Mesendoderm (in vitro differentiated cells): Measurements from ENCODE around the gene GJD2.

ENCODE experiments used
- DNase-seq: peaks from one replicate; pipeline ENCODE4 v3.0.0; 2013
- H2AK5ac ChIP-seq: 2 replicates; pipeline ENCODE4 v1.6.1; 2013; ENCODE audit warnings: low read length, inconsistent platforms
- H2BK120ac ChIP-seq: 2 replicates; pipeline ENCODE4 v1.6.1; 2013; ENCODE audit warnings: low read depth, mild to moderate bottlenecking, low read length, moderate library complexity, mixed read lengths
- H2BK15ac ChIP-seq: replicated peaks from 2 replicates; pipeline ENCODE4 v1.6.1; 2013; ENCODE audit warnings: low read depth, mild to moderate bottlenecking, moderate library complexity
- H2BK5ac ChIP-seq: 2 replicates; pipeline ENCODE4 v1.6.1; 2013; ENCODE audit warnings: low read length, inconsistent platforms
- H3K18ac ChIP-seq: 2 replicates; pipeline ENCODE4 v1.6.1; 2013; ENCODE audit warnings: mild to moderate bottlenecking, low read length, mixed read lengths
- H3K23ac ChIP-seq: one replicate; pipeline ENCODE4 v1.6.1; 2013; ENCODE audit warnings: low read length
- H3K27ac ChIP-seq: 2 replicates; pipeline ENCODE4 v1.5.1; 2013; ENCODE audit warnings: low read depth, mild to moderate bottlenecking, inconsistent platforms, low read length, moderate library complexity
- H3K27me3 ChIP-seq: 2 replicates; pipeline ENCODE4 v1.6.1; 2013; ENCODE audit warnings: low read length, control low read depth, mild to moderate bottlenecking, inconsistent platforms; ENCODE audit not compliant: insufficient read depth, poor library complexity
- H3K36me3 ChIP-seq: 2 replicates; pipeline ENCODE4 v1.6.1; 2013; ENCODE audit warnings: low read length, inconsistent platforms; ENCODE audit not compliant: control insufficient read depth, insufficient read depth
- H3K4ac ChIP-seq: one replicate; pipeline ENCODE4 v1.6.1; 2013; ENCODE audit warnings: low read depth, mild to moderate bottlenecking, low read length, moderate library complexity
- H3K4me1 ChIP-seq: 2 replicates; pipeline ENCODE4 v1.6.1; 2013; ENCODE audit warnings: low read depth, low read length, inconsistent platforms; ENCODE audit not compliant: control insufficient read depth
- H3K4me2 ChIP-seq: 2 replicates; pipeline ENCODE4 v1.6.1; 2013; ENCODE audit warnings: low read length
- H3K4me3 ChIP-seq: 2 replicates; pipeline ENCODE4 v1.5.1; 2013; ENCODE audit warnings: mild to moderate bottlenecking, low read length
- H3K56ac ChIP-seq: one replicate; pipeline ENCODE4 v1.6.1; 2013; ENCODE audit warnings: low read length
- H3K79me1 ChIP-seq: 2 replicates; pipeline ENCODE4 v1.6.1; 2013; ENCODE audit warnings: low read length, inconsistent platforms
- H3K79me2 ChIP-seq: 2 replicates; pipeline ENCODE4 v1.6.1; 2013; ENCODE audit warnings: mild to moderate bottlenecking, low read length; ENCODE audit not compliant: control insufficient read depth, insufficient read depth
- H3K9ac ChIP-seq: 2 replicates; pipeline ENCODE4 v1.6.1; 2013; ENCODE audit warnings: low read length, inconsistent platforms
- H4K5ac ChIP-seq: one replicate; pipeline ENCODE4 v1.6.1; 2013; ENCODE audit warnings: low read length
- H4K8ac ChIP-seq: one replicate; pipeline ENCODE4 v1.6.1; 2013; ENCODE audit warnings: low read depth, mild to moderate bottlenecking, control low read depth, low read length, moderate library complexity
- whole genome bisulfite sequencing: extraction: QIAGEN DNeasy Blood & Tissue Kit; methylation state at CpG from one replicate; pipeline ENCODE4 v1.1.7; 2013; ENCODE audit warnings: low lambda C conversion rate, missing lambda C conversion rate; ENCODE audit not compliant: insufficient coverage; ENCODE audit errors: extremely low coverage; 5-methylcytosine and 5-hydroxymethylcytosine counted together

Gene GJD2

DNA sequence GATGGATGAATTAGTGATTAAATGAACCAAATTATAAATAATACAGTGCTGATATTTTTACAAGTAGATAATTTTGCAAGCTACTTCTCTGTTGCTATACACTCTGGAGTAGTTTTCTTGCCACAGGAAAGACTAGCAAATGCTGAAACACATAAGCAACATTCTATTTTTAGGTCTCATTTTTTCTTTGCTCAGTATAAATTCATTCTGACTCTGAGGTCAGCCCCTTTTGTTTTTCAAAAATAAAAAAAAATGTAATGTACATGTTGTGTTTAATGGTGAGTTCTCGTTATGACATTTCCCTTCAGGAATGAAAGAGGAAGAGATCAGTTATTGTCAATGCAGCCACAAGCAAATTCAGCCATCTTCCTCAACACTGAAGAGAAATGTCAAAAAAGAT lies 24.9 kb downstream of the GJD2 start:
- Histone ChIP-seq H4K5ac (no peak overlapping the region), H3K4me3 (no peak overlapping the region), H3K9ac (no peak overlapping the region), H3K79me2 (no peaks in the 10 kb centered on the region), H3K4me2 (no peak overlapping the region), H3K23ac (no peak overlapping the region), H2BK15ac (no peak overlapping the region), H3K18ac (no peak overlapping the region), H4K8ac (no peak overlapping the region), H3K27ac (no peak overlapping the region), H2BK120ac (no peak overlapping the region), H2AK5ac (no peak overlapping the region), H2BK5ac (no peak overlapping the region), H3K4ac (no peak overlapping the region), H3K4me1 (no peaks in the 10 kb centered on the region), H3K79me1 (no peaks in the 10 kb centered on the region), H3K56ac (no peak overlapping the region), H3K36me3 (no peaks in the 10 kb centered on the region), H3K27me3 (no peaks in the 10 kb centered on the region)
- DNase-seq = no peak
- no CpG with 5 or more reads among the region's 1 CpG for WGBS

DNA sequence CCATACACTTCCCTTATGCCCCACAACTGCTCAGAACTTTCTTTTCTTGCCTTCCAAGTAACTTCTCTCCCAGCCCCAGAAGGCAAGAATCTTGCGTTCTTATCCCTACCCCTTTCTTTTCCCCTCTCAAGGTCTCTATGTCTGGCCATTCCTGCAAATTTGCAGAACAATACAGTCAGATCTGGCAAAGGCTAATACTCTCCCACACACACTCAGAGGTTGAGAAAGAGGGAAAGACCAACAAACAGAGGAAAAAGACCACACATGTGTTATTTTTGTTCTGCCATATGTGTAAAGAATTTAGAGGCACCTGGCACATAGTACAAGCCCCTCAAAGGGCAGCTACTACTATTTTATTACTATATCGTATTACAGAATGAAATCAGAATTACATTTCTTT lies 25.7 kb downstream of the GJD2 start:
- no peak overlapping the region for H3K27ac ChIP-seq
- H4K5ac ChIP-seq = no peak overlapping the region
- no peak overlapping the region for H3K9ac ChIP-seq
- H3K4me3 ChIP-seq = no peak overlapping the region
- no peaks in the 10 kb centered on the region for H3K27me3 ChIP-seq
- no peak overlapping the region for H3K56ac ChIP-seq
- no peak overlapping the region for H3K4ac ChIP-seq
- no peak overlapping the region for H2BK15ac ChIP-seq
- no peaks in the 10 kb centered on the region for H3K4me1 ChIP-seq
- H3K79me2 ChIP-seq = no peaks in the 10 kb centered on the region
- no peaks in the 10 kb centered on the region for H3K36me3 ChIP-seq
- H2BK120ac ChIP-seq = no peak overlapping the region
- no peak overlapping the region for H3K23ac ChIP-seq
- DNase-seq = no peak
- no peaks in the 10 kb centered on the region for H3K79me1 ChIP-seq
- H2AK5ac ChIP-seq = no peak overlapping the region
- no peak overlapping the region for H3K4me2 ChIP-seq
- WGBS = no CpG with 5 or more reads among the region's 2 CpGs
- H2BK5ac ChIP-seq = no peak overlapping the region
- no peak overlapping the region for H3K18ac ChIP-seq
- no peak overlapping the region for H4K8ac ChIP-seq

DNA sequence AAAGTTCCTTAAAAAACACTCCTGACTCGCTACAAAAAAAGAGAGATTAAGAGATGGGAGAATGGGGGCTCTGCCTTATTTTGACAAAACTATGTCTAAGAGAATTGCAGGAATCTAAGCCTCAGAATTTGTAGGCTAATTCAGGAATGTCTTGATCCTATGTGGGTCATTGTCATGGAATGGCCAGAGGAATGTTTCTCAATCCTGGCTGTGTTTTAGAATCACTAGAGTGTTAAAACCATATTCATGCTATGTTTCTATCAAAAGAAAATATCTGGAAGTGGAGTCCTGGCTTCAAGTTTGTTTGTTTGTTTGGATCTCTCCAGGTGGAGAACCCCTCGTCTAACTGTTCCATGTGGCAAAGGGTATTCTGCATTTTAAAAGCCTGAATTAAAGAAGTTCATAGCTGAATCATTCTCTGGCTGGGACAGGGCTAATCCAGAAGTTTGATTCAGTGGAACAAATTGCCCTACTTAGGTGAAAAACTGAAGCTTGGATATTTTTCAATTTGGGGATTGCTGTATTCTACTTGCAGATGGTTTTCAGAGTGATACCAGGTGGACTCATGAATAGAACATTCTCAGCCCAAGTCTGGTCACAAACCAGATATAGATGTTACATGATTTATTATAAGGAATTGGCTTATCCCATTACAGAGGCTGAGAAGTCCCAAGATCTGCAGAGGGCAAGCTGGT lies 28.2 kb downstream of the GJD2 start:
- H2BK15ac ChIP-seq = no peak overlapping the region
- H3K27ac ChIP-seq = no peak overlapping the region
- no peak overlapping the region for H3K4me2 ChIP-seq
- H3K79me1 ChIP-seq = no peaks in the 10 kb centered on the region
- no peak overlapping the region for H4K8ac ChIP-seq
- no peaks in the 10 kb centered on the region for H3K79me2 ChIP-seq
- no CpG with 5 or more reads among the region's 2 CpGs for WGBS
- no peak overlapping the region for H3K56ac ChIP-seq
- no peak overlapping the region for H3K18ac ChIP-seq
- H2BK5ac ChIP-seq = no peak overlapping the region
- peak; percentile 73 for DNase-seq
- no peak overlapping the region for H3K23ac ChIP-seq
- no peaks in the 10 kb centered on the region for H3K36me3 ChIP-seq
- no peaks in the 10 kb centered on the region for H3K4me1 ChIP-seq
- H2BK120ac ChIP-seq = no peak overlapping the region
- H3K27me3 ChIP-seq = no peaks in the 10 kb centered on the region
- H2AK5ac ChIP-seq = no peak overlapping the region
- no peak overlapping the region for H4K5ac ChIP-seq
- H3K4ac ChIP-seq = no peak overlapping the region
- no peak overlapping the region for H3K4me3 ChIP-seq
- no peak overlapping the region for H3K9ac ChIP-seq

DNA sequence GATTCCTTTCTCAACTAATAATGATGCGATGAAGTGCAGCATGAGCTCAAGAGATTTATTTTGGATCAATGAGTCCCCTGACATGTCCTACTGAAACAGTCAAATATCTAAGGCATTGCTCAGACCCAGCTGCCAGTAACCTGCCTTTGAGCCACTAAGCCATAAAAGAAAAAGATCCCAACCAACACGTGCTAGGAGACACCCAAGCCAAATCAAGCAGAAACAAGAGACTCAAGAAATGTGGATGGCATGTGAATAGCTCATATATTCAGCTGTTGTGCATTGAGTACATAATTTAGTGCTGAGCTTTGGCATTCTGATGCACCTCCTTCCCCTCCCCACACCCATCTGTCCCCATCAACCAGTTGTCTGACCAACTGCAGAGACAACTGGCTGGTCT lies 29.2 kb downstream of the GJD2 start:
- WGBS = no CpG with 5 or more reads among the region's 2 CpGs
- Histone ChIP-seq H3K56ac (no peak overlapping the region), H3K9ac (no peak overlapping the region), H2BK120ac (no peak overlapping the region), H3K4me2 (no peak overlapping the region), H3K79me2 (no peaks in the 10 kb centered on the region), H3K27ac (no peak overlapping the region), H4K8ac (no peak overlapping the region), H3K4ac (no peak overlapping the region), H2AK5ac (no peak overlapping the region), H2BK15ac (no peak overlapping the region), H3K27me3 (no peaks in the 10 kb centered on the region), H3K36me3 (no peaks in the 10 kb centered on the region), H4K5ac (no peak overlapping the region), H3K23ac (no peak overlapping the region), H3K4me3 (no peak overlapping the region), H3K4me1 (no peaks in the 10 kb centered on the region), H3K79me1 (no peaks in the 10 kb centered on the region), H3K18ac (no peak overlapping the region), H2BK5ac (no peak overlapping the region)
- DNase-seq = no peak

DNA sequence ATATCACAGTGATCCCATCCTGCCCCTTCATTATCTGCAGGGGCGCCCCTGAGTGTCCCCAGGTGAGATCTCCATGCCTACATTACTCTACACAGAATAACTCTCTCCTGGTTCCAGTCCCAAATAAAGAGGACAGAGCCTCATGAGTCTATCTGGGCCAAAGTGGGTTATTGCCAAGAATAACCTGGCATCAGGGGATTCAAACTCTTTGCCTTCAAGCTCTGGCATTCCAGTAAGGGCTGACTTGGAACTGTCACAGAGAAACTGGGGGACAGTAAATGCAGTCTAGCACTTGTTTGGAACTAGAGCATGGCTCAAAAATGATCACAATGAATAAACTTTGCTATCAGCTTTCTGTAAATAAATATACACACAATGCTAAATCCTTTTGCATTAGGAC lies 30.3 kb downstream of the GJD2 start:
- Histone ChIP-seq H2BK15ac (no peak overlapping the region), H3K27me3 (no peaks in the 10 kb centered on the region), H3K36me3 (no peaks in the 10 kb centered on the region), H3K23ac (no peak overlapping the region), H3K4me1 (no peaks in the 10 kb centered on the region), H3K4me3 (no peak overlapping the region), H2BK5ac (no peak overlapping the region), H3K4ac (no peak overlapping the region), H3K79me2 (no peaks in the 10 kb centered on the region), H3K18ac (no peak overlapping the region), H2AK5ac (no peak overlapping the region), H3K4me2 (no peak overlapping the region), H3K56ac (no peak overlapping the region), H3K79me1 (no peaks in the 10 kb centered on the region), H2BK120ac (no peak overlapping the region), H3K27ac (no peak overlapping the region), H4K5ac (no peak overlapping the region), H4K8ac (no peak overlapping the region), H3K9ac (no peak overlapping the region)
- DNase-seq = no peak
- WGBS = no CpG with 5 or more reads among the region's 1 CpG

DNA sequence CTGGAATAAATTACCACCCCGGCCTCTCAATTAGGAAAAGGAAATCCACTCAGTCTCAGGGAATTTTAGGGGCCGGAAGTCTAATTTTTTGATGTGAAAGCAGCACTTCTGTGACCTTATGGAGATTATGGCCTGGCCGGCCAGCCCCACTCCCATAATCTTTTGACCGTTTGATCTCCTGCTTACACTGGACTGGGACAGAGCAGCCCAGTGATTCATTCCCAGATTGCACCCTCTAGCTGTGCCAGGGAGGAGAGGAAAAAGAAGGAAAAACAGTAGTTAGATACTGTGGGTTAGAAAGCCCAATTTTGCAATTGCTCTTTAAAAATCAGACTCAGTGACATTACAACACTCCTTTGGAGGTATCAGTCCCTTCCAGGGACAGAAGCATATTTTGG lies 32.4 kb downstream of the GJD2 start:
- Histone ChIP-seq H3K56ac (no peak overlapping the region), H3K18ac (no peak overlapping the region), H3K23ac (no peak overlapping the region), H3K4me3 (no peak overlapping the region), H4K8ac (no peak overlapping the region), H3K4ac (no peak overlapping the region), H3K79me2 (no peaks in the 10 kb centered on the region), H2BK15ac (no peak overlapping the region), H2BK5ac (no peak overlapping the region), H4K5ac (no peak overlapping the region), H2BK120ac (no peak overlapping the region), H2AK5ac (no peak overlapping the region), H3K4me2 (no peak overlapping the region), H3K36me3 (no peaks in the 10 kb centered on the region), H3K9ac (no peak overlapping the region), H3K27me3 (no peaks in the 10 kb centered on the region), H3K79me1 (no peaks in the 10 kb centered on the region), H3K27ac (no peak overlapping the region), H3K4me1 (no peaks in the 10 kb centered on the region)
- no CpG with 5 or more reads among the region's 4 CpGs for WGBS
- DNase-seq = peak; percentile 34
